Gastroesophageal sphincter (tissue), 3 donors: ENCODE data around the gene RSRC1.

Source experiments
- CTCF ChIP-seq, 4 experiments: fragments of 200-600 bp in 2 of 4; fragments of 450-650 bp in 2 of 4; sonication (generic) in 1 of 4; IDR thresholded peaks; one replicate each; pipeline ENCODE4 v1.5.1; 2017 to 2019; ENCODE audit warnings: antibody characterized with exemption in 4 of 4, mild to moderate bottlenecking in 2 of 4, moderate library complexity in 2 of 4
- EP300 ChIP-seq: sonication (generic); formaldehyde crosslinking; IDR thresholded peaks from one replicate; pipeline ENCODE4 v1.6.1; 2017; ENCODE audit warnings: antibody characterized with exemption, mild to moderate bottlenecking
- POLR2A ChIP-seq, 2 donors: fragments of 450-650 bp; IDR thresholded peaks; one replicate each; pipeline ENCODE4 v1.6.1; 2017; ENCODE audit warnings: antibody characterized with exemption in 2 of 2, mild to moderate bottlenecking in 2 of 2, moderate library complexity in 1 of 2
- POLR2AphosphoS5 ChIP-seq: sonication (generic); formaldehyde crosslinking; IDR thresholded peaks from one replicate; pipeline ENCODE4 v1.6.1; 2017; ENCODE audit warnings: antibody characterized with exemption

- TF ChIP-seq POLR2A (IDR thresholded peaks at IDR 0.05) (no peak), CTCF (IDR thresholded peaks at IDR 0.05) (no peak), EP300 (no peak), POLR2AphosphoS5 (no peak)
Measured at GRCh38 chr3:158072790-158073189, 37.1 kb upstream of the RSRC1 start.
